GM20431 (cell line): ENCODE measurements around the gene NT5DC1.

Experiments used
- in situ Hi-C: fragments of 300-500 bp; cut with MseI, MboI; formaldehyde crosslinking; loops from one replicate; pipeline ENCODE4 v1.15.0; 2020; ENCODE audit warnings: low sequenced_read_pairs; ENCODE audit not compliant: unreplicated experiment

NT5DC1 gene

GRCh38 chr6:116265041-116265829 lies 164.6 kb downstream of the NT5DC1 start:
- in situ Hi-C loops, result no loop called here

GRCh38 chr6:116266803-116267202 lies 166.2 kb downstream of the NT5DC1 start:
- in situ Hi-C loops, result no loop called here

- in situ Hi-C loops, result no loop called here
Measured at GRCh38 chr6:116267836-116268588, 167.4 kb downstream of the NT5DC1 start.

DNA sequence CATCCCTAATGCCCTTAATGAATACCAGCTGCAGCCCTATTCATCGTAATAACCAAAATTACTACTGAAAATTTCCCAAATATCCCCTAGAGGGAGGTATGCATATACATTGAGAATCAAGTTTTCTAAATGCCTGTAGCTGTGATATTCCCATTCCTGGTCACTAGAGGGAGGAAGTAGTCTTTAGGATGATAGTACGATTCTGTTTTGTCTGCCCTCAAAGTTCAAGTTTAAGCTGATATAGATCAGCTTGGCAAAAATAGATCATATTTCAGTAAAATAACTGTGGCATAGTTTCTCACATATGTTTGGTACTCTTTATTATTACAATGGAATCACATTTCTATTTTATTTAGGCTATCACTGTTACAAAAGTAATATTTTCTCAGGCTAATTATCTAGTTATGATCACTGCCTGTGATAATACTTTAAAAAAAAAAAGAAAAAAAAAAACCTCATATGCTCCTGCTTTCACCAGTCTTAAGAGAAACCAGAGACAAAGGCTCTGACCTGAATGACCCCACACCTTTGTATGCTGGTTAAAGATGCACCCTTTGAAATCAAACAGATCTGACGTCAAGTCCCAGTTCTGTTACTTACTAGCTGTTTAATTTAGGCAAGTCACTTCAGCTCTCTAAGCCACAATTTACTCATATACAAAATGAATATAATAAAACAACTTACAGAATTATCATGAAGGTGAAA lies 168.1 kb downstream of the NT5DC1 start:
- in situ Hi-C loops, result no loop called here

DNA sequence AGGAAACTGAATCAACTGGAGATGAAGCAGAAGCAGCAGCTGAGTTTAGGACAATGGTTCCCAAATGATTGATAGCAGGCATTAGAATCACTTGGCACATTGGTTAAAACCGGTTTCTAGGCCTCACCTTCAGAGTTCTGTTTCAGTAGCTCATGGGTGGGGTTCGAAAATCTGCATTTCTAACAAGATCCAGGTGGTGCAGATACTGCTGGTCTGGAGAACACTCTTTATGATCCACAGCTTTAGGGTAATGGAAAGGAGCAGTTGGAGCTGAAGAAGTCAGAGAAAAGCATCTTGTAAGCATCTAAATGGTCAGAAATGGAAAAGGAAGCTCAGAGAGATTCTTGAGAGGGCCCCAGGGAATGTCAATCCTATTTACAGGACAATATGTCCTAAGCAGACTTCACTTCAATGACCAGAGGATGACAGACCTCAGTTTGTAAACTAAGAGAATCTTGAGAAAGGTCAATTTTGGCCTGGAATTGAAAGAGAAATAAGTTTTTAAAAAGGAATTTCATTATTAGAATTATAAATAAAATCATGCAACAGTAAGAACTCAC lies 170.6 kb downstream of the NT5DC1 start:
- in situ Hi-C loops, result no loop called here

DNA sequence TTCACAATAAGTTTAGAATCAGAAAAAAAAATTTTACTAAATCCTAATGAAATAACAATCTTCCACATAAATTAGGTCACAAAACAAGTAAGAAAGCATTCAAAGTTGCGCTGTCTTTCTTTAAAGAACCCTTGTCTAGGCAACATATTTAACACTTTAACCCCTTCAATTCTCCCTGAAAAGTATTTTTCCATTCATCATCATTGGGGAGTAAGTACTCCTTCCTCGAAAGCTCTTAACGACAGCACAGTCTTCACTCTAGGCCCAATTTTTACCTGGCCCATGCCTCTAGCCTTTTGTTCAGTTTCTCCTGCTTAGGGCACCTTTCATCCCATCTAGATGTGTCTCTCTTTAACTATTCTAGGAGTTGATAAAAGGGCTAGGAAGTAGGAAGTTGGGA lies 176.5 kb downstream of the NT5DC1 start:
- in situ Hi-C loops, result loop anchor here (25.0 kb wide), 1 partner anchor 385 kb away; the partner anchor contains the start of gene ZUP1

GRCh38 chr6:116278481-116278829 lies 177.8 kb downstream of the NT5DC1 start:
- in situ Hi-C loops, result loop anchor here (25.0 kb wide), 1 partner anchor 384 kb away; the partner anchor contains the start of gene ZUP1

DNA sequence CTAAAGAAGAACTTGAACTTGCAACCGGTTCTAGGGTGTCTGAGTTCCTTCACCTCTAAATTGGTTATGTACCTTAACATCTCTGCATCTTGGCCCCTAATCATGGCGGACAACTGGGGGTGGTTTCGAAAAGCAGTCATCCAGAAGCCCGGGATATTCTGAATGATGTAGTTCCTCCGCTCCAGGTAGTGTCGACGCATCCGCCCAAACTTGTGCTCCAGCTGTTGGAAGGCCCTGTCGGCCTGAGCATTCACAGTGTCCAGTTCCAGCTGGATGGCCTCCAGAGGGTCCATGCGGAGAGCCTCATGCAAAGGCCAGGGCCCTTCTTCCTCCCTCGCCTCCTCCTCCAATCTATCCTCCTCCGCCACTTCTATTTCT lies 178.2 kb downstream of the NT5DC1 start:
- in situ Hi-C loops, result loop anchor here (25.0 kb wide), 1 partner anchor 383 kb away; the partner anchor contains the start of gene ZUP1

DNA sequence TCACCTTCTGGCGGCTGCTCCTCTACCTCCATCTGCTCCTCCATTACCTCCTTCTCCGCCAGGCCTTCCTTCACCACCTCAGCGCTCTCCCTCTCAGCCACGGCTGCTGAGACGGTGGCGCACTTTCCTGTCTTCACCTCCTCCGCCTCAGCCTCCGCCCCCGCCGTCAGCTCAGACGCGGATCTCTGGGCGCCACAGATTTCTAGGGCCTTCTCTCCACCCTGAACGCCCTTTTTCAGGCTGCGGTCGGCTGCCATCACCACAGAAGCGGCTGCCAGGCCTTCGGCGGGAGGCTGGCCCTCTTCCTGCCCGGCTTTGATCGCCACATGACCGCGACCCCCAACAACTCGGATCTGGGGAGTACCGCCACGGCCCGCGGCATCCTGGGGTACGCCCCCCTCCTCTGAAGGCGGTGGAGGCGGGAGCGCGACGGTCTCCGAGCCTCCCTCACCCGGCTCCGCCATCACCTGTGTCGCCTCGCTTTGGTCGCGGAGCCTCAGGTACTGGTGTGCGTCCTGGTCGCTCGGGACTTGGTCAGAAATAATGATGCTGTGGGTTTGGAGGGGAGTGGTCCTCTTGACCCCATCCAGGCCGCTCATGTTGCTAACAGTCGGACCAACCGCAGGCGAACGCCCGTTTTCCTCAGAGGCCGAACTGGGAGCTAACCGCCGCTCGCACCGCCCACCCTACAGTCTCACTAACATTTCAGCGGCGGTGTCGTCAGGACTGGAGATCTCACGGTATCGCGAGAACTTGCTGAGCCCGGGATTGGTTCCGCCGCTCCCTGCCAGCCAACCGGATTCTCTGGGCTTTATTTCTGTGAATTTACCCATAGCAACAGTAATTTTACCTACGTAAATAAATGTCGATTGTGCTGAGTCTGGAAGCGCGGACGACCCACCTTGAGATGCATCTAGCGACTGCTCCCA lies 178.8 kb downstream of the NT5DC1 start, which contains the start of gene TSPYL1:
Gene TSPYL1, minus strand, starts transcription at position 699 of the 929 bp plus-strand sequence. Its CDS starts 100 bp downstream, at position 599.
- in situ Hi-C loops, result loop anchor here (25.0 kb wide), 1 partner anchor 383 kb away; the partner anchor contains the start of gene ZUP1

- in situ Hi-C loops, result loop anchor here (25.0 kb wide), 1 partner anchor 382 kb away; the partner anchor contains the start of gene ZUP1
Measured at GRCh38 chr6:116280161-116280932, 179.7 kb downstream of the NT5DC1 start.

DNA sequence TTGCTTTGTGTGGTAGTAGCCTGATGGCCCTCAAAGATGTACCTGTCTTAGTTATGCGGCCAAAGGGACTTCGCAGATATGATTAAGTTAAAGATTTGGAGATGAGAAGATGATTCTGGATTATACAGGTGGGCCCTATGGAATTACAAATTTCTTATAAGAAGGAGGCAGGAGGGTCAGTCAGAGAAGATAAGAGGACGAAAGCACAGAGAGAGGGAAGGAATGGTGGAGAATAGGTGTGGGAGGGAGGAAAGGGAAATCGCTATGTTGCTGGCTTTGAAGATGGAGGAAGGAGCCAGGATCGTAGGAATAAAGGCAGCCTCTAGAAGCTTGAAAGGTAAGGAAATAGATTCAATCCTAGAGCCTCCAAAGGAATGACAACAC lies 180.3 kb downstream of the NT5DC1 start:
- in situ Hi-C loops, result loop anchor here (25.0 kb wide), 1 partner anchor 381 kb away; the partner anchor contains the start of gene ZUP1

DNA sequence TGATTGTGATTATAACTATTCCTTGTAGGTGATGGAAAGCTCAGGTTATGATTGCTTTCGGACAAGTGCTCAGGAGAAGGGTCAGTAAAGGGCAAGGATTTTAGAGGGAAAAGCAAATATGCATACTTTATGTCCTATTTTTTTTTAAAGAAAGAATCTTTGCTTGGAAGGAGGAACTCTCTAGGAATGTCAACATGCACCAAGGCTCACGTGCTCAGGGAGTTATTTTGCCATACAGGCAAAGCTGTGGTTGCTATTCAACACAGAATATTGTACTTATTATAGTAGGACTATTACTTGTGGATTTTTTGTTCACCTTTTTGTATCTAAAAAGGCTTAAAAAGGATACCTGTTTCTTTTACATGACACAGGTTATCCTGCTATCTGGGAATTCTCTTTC lies 182.0 kb downstream of the NT5DC1 start:
- in situ Hi-C loops, result loop anchor here (25.0 kb wide), 1 partner anchor 380 kb away; the partner anchor contains the start of gene ZUP1

DNA sequence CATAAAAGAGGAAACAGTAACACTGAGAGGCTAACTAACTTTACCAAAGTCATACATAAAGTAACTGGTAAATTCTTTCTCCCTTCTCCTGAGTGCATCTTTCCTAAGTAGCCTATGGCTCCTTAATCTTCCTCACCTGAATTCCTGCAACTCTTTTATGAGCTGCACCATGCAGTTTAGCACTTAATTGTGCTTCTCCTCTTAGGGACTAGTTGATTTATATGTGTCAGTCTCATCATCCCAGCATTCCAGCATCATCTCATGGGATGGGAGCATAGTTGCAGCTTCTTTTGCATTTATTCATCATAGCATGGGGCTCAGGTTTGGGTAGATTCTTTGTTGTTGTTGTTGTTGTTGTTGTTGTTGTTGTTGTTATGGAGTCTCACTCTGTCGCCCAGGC lies 182.5 kb downstream of the NT5DC1 start:
- in situ Hi-C loops, result loop anchor here (25.0 kb wide), 1 partner anchor 379 kb away; the partner anchor contains the start of gene ZUP1

DNA sequence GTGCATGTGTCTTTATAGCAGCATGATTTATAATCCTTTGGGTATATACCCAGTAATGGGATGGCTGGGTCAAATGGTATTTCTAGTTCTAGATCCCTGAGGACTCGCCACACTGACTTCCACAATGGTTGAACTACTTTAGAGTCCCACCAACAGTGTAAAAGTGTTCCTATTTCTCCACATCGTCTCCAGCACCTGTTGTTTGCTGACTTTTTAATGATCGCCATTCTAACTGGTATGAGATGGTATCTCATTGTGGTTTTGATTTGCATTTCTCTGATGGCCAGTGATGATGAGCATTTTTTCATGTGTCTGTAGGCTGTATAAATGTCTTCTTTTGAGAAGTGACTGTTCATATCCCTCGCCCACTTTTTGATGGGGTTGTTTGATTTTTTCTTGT lies 184.3 kb downstream of the NT5DC1 start:
- in situ Hi-C loops, result loop anchor here (25.0 kb wide), 1 partner anchor 377 kb away; the partner anchor contains the start of gene ZUP1

DNA sequence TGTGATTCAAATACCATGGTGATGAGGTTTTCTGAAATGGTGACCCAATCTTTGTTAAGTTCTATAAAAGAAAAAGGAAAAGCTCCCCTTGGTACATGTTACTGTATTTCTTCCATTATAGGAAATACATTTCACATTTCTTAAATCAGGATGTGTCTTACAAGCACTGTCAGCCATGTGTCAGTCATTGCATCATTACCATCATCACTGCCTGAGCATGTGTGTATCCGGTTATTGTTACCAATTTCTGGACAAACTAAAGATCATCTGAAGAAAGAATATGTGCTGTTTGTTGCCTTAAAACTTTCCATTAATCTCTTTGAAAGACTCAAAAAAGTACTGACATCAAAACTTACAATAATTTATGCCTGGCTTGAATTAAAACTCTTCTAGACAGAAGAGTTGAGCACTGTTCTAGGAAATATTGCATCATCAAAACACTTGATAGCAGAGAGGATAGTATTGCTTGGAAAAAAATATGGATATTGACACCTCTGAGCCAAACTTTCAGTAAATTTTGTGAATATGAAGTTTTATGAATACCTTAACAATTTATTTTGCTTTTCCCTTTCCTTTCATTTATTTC lies 186.2 kb downstream of the NT5DC1 start:
- in situ Hi-C loops, result loop anchor here (25.0 kb wide), 1 partner anchor 375 kb away; the partner anchor contains the start of gene ZUP1

DNA sequence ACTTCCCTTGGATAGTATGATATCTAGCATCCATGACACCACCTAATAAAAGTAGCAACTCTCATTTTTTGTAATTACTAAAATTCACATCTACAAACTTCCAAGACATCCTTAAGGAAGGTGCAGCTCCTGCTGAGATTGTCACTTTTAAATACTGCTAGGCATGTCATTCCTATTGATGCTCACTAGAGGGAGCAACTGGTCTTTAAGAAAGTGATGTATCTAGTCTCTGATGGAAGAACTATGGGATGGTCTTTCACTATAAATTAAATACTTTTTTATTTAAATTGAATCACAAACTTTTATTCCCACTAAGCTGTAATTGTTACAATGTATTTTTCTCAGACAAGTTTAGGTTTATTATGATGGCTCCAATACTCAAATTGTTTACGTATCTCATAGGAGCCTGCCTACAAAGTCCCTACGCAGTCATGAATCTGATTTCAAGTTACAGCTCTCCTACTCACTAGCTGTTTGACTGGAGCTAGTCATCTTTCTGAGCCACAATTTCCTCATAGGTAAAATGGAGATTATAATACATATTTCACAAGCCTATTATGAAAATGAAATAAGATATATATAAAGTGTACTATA lies 187.1 kb downstream of the NT5DC1 start:
- in situ Hi-C loops, result loop anchor here (25.0 kb wide), 1 partner anchor 375 kb away; the partner anchor contains the start of gene ZUP1

- in situ Hi-C loops, result loop anchor here (10.0 to 25.0 kb wide), 2 partner anchors 245 to 372 kb away; partner anchors contain the start of gene ZUP1
Measured at GRCh38 chr6:116289876-116290275, 189.2 kb downstream of the NT5DC1 start.
